ENCODE measurements around the gene PTPRM.

DNA sequence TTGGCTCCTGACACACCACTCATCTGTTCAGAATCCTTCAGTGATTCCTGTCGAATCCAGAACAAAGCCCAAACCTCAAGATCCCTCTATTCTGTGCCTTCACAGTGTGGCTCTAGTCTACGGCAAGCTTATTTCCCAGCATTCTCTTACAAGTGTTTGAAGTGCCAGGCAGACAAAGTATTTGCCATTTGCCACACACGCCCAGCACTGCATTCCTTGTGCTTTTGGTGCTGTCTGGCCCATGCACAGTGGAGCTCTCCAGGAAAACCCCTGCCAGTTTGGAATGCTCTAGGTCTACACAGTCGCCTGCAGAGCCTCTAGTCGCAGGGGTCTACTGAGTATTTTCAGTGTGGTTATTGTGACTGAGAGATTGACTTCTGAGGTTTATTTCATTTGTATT, 783.5 kb downstream of the PTPRM start:
- TF ChIP-seq, protein P1, sequence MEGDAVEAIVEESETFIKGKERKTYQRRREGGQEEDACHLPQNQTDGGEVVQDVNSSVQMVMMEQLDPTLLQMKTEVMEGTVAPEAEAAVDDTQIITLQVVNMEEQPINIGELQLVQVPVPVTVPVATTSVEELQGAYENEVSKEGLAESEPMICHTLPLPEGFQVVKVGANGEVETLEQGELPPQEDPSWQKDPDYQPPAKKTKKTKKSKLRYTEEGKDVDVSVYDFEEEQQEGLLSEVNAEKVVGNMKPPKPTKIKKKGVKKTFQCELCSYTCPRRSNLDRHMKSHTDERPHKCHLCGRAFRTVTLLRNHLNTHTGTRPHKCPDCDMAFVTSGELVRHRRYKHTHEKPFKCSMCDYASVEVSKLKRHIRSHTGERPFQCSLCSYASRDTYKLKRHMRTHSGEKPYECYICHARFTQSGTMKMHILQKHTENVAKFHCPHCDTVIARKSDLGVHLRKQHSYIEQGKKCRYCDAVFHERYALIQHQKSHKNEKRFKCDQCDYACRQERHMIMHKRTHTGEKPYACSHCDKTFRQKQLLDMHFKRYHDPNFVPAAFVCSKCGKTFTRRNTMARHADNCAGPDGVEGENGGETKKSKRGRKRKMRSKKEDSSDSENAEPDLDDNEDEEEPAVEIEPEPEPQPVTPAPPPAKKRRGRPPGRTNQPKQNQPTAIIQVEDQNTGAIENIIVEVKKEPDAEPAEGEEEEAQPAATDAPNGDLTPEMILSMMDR (conservative IDR thresholded peaks at IDR 0.05; ENCODE audit: low read depth, low read length), result no peak
- no peak for TF ChIP-seq RAD21 (IDR thresholded peaks at IDR 0.05; ENCODE audit: low read length)
- TF ChIP-seq MXI1 (IDR thresholded peaks at IDR 0.05; ENCODE audit: borderline replicate concordance, low read depth, low read length), result no peak
- no peak for TF ChIP-seq POLR2A (IDR thresholded peaks at IDR 0.05; ENCODE audit: low read depth, low read length)
